ENCODE data around the gene NUDT21. TPM values are rescaled to one million over a fixed set of nuclear protein-coding genes. Genes with fewer than 3 reads are reported as not detected.

The NUDT21 gene
- total and polyA plus RNA-seq, 2 of the 8 experiments (the other 6 are each of a cell fraction or from before 2014, with no cell fraction given) = 78.1 to 277 TPM

DNA sequence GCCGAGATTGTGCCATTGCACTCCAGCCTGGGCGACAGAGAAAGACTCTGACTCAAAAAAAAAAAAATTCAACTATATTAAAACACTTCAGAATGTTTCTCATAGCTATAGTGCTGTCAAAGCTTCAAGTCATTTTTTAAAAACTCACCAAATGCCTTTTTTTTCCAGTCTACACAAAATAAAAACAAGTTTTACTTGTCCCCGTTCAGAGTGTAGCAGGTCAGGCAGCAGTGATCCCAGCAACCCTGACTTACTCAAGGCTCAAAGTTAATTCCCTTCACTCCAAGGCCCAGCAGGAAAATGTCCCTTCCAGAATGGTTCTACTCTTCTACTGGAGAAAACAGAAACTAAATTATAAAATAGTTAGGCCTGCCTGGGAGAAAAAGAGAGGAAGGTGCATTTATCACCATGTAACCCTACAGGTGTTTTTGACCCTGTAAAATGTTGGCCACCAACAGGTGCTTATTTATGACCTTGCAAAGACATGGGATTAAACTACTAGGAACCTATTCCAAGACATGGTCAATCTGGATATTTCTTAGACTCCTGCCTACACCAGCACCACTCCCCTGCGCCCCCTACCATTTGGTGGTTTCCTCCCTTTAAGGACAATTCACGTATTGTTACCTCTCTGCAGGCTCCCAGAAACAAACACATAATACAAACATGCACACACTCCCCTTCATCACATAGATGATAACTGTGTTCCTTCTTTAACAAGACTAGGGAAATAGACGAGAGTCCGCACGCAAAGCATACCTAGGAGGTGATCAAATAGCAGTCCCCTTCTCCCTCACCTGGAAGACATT, 31.2 kb downstream of the NUDT21 start:
- CTCF ChIA-PET (ENCODE audit: partially characterized antibody) = interaction anchor here (0.6 kb wide), 1 partner anchor 383 kb away, joined by 3 read pairs; no protein-coding TSS in a partner anchor
- Histone ChIP-seq H3K79me2 (ENCODE audit: control insufficient read depth in 1 of 2, insufficient read depth in 2 of 2, low read length in 2 of 2) (peaks cover 0 to 26% of the 10 kb centered on the region in 2 experiments; a peak in 1 of 4 replicates), H3K56ac (replicated peaks; ENCODE audit: insufficient read length, low read depth, low read length) (no peak overlapping the region), H2BK5ac (ENCODE audit: low read depth, low read length) (no peak overlapping the region), H3K4me3 (ENCODE audit: extremely low read depth in 1 of 4, insufficient read depth in 2 of 4, low read depth in 3 of 4, low read length in 4 of 4) (no peak overlapping the region), H3K4me1 (replicated peaks in 1 of 4; ENCODE audit: control insufficient read depth in 3 of 4, insufficient read depth in 4 of 4, low read length in 3 of 4) (peaks cover 0 to 16% (median 8%) of the 10 kb centered on the region in 4 experiments; a peak in 6 of 7 replicates), H2BK12ac (ENCODE audit: low read depth, low read length) (no peak overlapping the region), H3K27me3 (replicated peaks in 1 of 4; ENCODE audit: control insufficient read depth in 3 of 4, extremely low read depth in 1 of 4, insufficient read depth in 3 of 4, low read length in 3 of 4) (peaks cover 0 to 6% (median 3%) of the 10 kb centered on the region in 4 experiments; a peak in 3 of 7 replicates), H4K91ac (replicated peaks; ENCODE audit: insufficient read length, low read length) (no peak overlapping the region), H2BK15ac (ENCODE audit: low read length) (no peak overlapping the region), H4K20me1 (replicated peaks in 1 of 2; ENCODE audit: control insufficient read depth in 1 of 2, insufficient read depth in 2 of 2, low read length in 2 of 2) (peaks cover 2 to 4% of the 10 kb centered on the region in 2 experiments), H4K5ac (ENCODE audit: insufficient read length, low read depth, low read length) (no peak overlapping the region), H3K14ac (ENCODE audit: insufficient read length) (no peak overlapping the region), H3K23ac (ENCODE audit: insufficient read length) (no peak overlapping the region), H3K18ac (ENCODE audit: extremely low read depth, low read length) (no peak overlapping the region), H2BK120ac (replicated peaks; ENCODE audit: low read depth, low read length) (no peak overlapping the region), H3K9me3 (ENCODE audit: insufficient read depth in 2 of 2, low read depth in 1 of 2, low read length in 1 of 2) (no peaks in the 10 kb centered on the region), H4K8ac (ENCODE audit: extremely low read depth, insufficient read depth, low read length) (no peak overlapping the region), H3K4me2 (ENCODE audit: insufficient read depth in 1 of 2, low read depth in 2 of 2, low read length in 2 of 2) (no peak overlapping the region), H3K4ac (replicated peaks; ENCODE audit: insufficient read length, low read depth, low read length) (no peak overlapping the region), H3K23me2 (ENCODE audit: low read depth, low read length) (peaks cover 6% of the 10 kb centered on the region; the same call in 1 of the 2 replicates), H3K27ac (ENCODE audit: low read depth, low read length) (no peak overlapping the region), H2AFZ (ENCODE audit: low read length) (no peak overlapping the region), H3K79me1 (ENCODE audit: low read depth, low read length) (no peaks in the 10 kb centered on the region), H3K36me3 (ENCODE audit: control insufficient read depth in 2 of 4, insufficient read depth in 4 of 4, low read length in 3 of 4) (no peaks in the 10 kb centered on the region), H2BK20ac (ENCODE audit: low read length) (no peak overlapping the region), H3K9ac (replicated peaks in 1 of 4; ENCODE audit: extremely low read depth in 1 of 4, low read depth in 3 of 4, low read length in 3 of 4) (no peak overlapping the region), H2AK5ac (ENCODE audit: low read depth, low read length) (no peak overlapping the region)
- DNase-seq (ENCODE audit: low read depth in 1 of 2, low spot score in 2 of 2) (no peak), FAIRE-seq (no peak)
- WGBS, 2 experiments (ENCODE audit: extremely low coverage in 1 of 2, insufficient coverage in 1 of 2, insufficient read length in 1 of 2, insufficient replicate concordance in 2 of 2, low coverage in 1 of 2, low lambda C conversion rate in 2 of 2, missing lambda C conversion rate in 1 of 2) = 81% methylated on average over 8 of the region's 8 CpGs; no CpG with 5 or more reads in 1 of the 2 experiments
- POLR2A ChIA-PET (ENCODE audit: partially characterized antibody) = no interaction called here
- TF ChIP-seq, protein P1, sequence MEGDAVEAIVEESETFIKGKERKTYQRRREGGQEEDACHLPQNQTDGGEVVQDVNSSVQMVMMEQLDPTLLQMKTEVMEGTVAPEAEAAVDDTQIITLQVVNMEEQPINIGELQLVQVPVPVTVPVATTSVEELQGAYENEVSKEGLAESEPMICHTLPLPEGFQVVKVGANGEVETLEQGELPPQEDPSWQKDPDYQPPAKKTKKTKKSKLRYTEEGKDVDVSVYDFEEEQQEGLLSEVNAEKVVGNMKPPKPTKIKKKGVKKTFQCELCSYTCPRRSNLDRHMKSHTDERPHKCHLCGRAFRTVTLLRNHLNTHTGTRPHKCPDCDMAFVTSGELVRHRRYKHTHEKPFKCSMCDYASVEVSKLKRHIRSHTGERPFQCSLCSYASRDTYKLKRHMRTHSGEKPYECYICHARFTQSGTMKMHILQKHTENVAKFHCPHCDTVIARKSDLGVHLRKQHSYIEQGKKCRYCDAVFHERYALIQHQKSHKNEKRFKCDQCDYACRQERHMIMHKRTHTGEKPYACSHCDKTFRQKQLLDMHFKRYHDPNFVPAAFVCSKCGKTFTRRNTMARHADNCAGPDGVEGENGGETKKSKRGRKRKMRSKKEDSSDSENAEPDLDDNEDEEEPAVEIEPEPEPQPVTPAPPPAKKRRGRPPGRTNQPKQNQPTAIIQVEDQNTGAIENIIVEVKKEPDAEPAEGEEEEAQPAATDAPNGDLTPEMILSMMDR (IDR thresholded peaks at IDR 0.05; ENCODE audit: control extremely low read depth in 1 of 3, insufficient read depth in 1 of 3, low read depth in 1 of 3, low read length in 3 of 3) = peak in 1 of 3 experiments; percentile 15; a peak in 1 of 4 replicates
- TF ChIP-seq POU5F1 (IDR thresholded peaks at IDR 0.05; ENCODE audit: low read depth, low read length) = no peak

All from H1 (cell line).